Loucy (cell line): Measurements from ENCODE around the gene SIRT6.

Source experiments
- CTCF ChIP-seq: fragments of 200-600 bp; sonication (generic); conservative IDR thresholded peaks from 2 replicates; pipeline ENCODE4 v1.5.1; 2014; ENCODE audit warnings: mild to moderate bottlenecking, antibody characterized with exemption, low read length
- EZH2phosphoT487 ChIP-seq: fragments of 200-600 bp; IDR thresholded peaks from 2 replicates; pipeline ENCODE4 v1.6.1; 2018; ENCODE audit warnings: antibody characterized with exemption, mild to moderate bottlenecking, moderate library complexity, borderline replicate concordance

- TF ChIP-seq EZH2phosphoT487 (no peak), CTCF (no peak)
Measured at GRCh38 chr19:4228765-4229178, 46.4 kb upstream of the SIRT6 start.
